ENCODE results near the gene ANKRD23. TPM values are rescaled to one million over a fixed set of nuclear protein-coding genes. Genes with fewer than 3 reads are reported as not detected.
"Not testable (repeated sequence)": the region's sequence is repeated elsewhere in the genome, so short reads cannot be mapped to it uniquely, and the experiment has no call there.

The ANKRD23 gene
- total RNA-seq, 1 donor, result 1.8 TPM

GRCh38 chr2:96864343-96865091, 20.7 kb upstream of the ANKRD23 start:
- Histone ChIP-seq H2AFZ (ENCODE audit: low read length) (no peak overlapping the region), H3K36me3 (ENCODE audit: insufficient read depth, low read length) (peaks cover 63% of the 10 kb centered on the region), H3K27ac (ENCODE audit: low read depth, low read length) (no peak overlapping the region), H3K4me3 (ENCODE audit: insufficient read depth, low read length) (no peak overlapping the region), H3K27me3 (ENCODE audit: insufficient read depth, low read length) (no peaks in the 10 kb centered on the region), H3K4me2 (ENCODE audit: insufficient read depth, low read length) (no peak overlapping the region), H4K20me1 (ENCODE audit: insufficient read depth, low read length) (peaks cover 54% of the 10 kb centered on the region), H3K79me2 (ENCODE audit: insufficient read depth, low read length) (peaks cover 39% of the 10 kb centered on the region), H3K4me1 (ENCODE audit: insufficient read depth, low read length) (peaks cover 8% of the 10 kb centered on the region), H3K9me3 (ENCODE audit: low read depth, low read length) (no peaks in the 10 kb centered on the region)
- TF ChIP-seq CTCF (IDR thresholded peaks at IDR 0.05; ENCODE audit: extremely low read depth, low read depth, low read length), result no peak
- peak; percentile 61 for DNase-seq (ENCODE audit: insufficient read length, low spot score, missing footprints)

- Histone ChIP-seq H3K27me3 (ENCODE audit: insufficient read depth, low read length) (no peaks in the 10 kb centered on the region), H3K79me2 (ENCODE audit: insufficient read depth, low read length) (peaks cover 39% of the 10 kb centered on the region), H2AFZ (ENCODE audit: low read length) (no peak overlapping the region), H3K4me1 (ENCODE audit: insufficient read depth, low read length) (peaks cover 15% of the 10 kb centered on the region), H3K9me3 (ENCODE audit: low read depth, low read length) (no peaks in the 10 kb centered on the region), H3K36me3 (ENCODE audit: insufficient read depth, low read length) (peaks cover 63% of the 10 kb centered on the region), H3K4me2 (ENCODE audit: insufficient read depth, low read length) (no peak overlapping the region), H3K4me3 (ENCODE audit: insufficient read depth, low read length) (no peak overlapping the region), H4K20me1 (ENCODE audit: insufficient read depth, low read length) (peaks cover 58% of the 10 kb centered on the region), H3K27ac (ENCODE audit: low read depth, low read length) (no peak overlapping the region)
- TF ChIP-seq CTCF (IDR thresholded peaks at IDR 0.05; ENCODE audit: extremely low read depth, low read depth, low read length), result no peak
- peak; percentile 66 for DNase-seq (ENCODE audit: insufficient read length, low spot score, missing footprints)
Observed at GRCh38 chr2:96863575-96864342, 19.9 kb upstream of the ANKRD23 start.

- not testable (repeated sequence) for H3K4me2 ChIP-seq (ENCODE audit: insufficient read depth, low read length); H3K27me3 ChIP-seq (ENCODE audit: insufficient read depth, low read length); H3K27ac ChIP-seq (ENCODE audit: low read depth, low read length); H2AFZ ChIP-seq (ENCODE audit: low read length); H3K9me3 ChIP-seq (ENCODE audit: low read depth, low read length); H3K4me3 ChIP-seq (ENCODE audit: insufficient read depth, low read length)
- Histone ChIP-seq H3K4me1 (ENCODE audit: insufficient read depth, low read length) (peaks cover 18% of the 10 kb centered on the region), H3K79me2 (ENCODE audit: insufficient read depth, low read length) (peaks cover 32% of the 10 kb centered on the region), H4K20me1 (ENCODE audit: insufficient read depth, low read length) (peaks cover 56% of the 10 kb centered on the region), H3K36me3 (ENCODE audit: insufficient read depth, low read length) (peaks cover 63% of the 10 kb centered on the region)
- DNase-seq (ENCODE audit: insufficient read length, low spot score, missing footprints), result peak; percentile 68
Observed at GRCh38 chr2:96863056-96863455, 19.2 kb upstream of the ANKRD23 start.

GRCh38 chr2:96861074-96861473, 17.3 kb upstream of the ANKRD23 start:
- H3K4me1 ChIP-seq (ENCODE audit: insufficient read depth, low read length), result peaks cover 20% of the 10 kb centered on the region
- H3K36me3 ChIP-seq (ENCODE audit: insufficient read depth, low read length), result peaks cover 57% of the 10 kb centered on the region
- no peaks in the 10 kb centered on the region for H3K9me3 ChIP-seq (ENCODE audit: low read depth, low read length)
- H3K4me3 ChIP-seq (ENCODE audit: insufficient read depth, low read length), result no peak overlapping the region
- peaks cover 40% of the 10 kb centered on the region for H4K20me1 ChIP-seq (ENCODE audit: insufficient read depth, low read length)
- H3K79me2 ChIP-seq (ENCODE audit: insufficient read depth, low read length), result peaks cover 27% of the 10 kb centered on the region
- H3K27ac ChIP-seq (ENCODE audit: low read depth, low read length), result no peak overlapping the region
- no peak overlapping the region for H3K4me2 ChIP-seq (ENCODE audit: insufficient read depth, low read length)
- no peak overlapping the region for H2AFZ ChIP-seq (ENCODE audit: low read length)
- no peaks in the 10 kb centered on the region for H3K27me3 ChIP-seq (ENCODE audit: insufficient read depth, low read length)
- peak; percentile 73 for DNase-seq (ENCODE audit: insufficient read length, low spot score, missing footprints)
- no peak for TF ChIP-seq CTCF (IDR thresholded peaks at IDR 0.05; ENCODE audit: extremely low read depth, low read depth, low read length)
